Stimulated activated CD4-positive, alpha-beta T cell treated with anti-CD3 and anti-CD28 coated beads, Interleukin-2, amount 100 ng/mL, for 4 hours (primary cell): ENCODE measurements around the gene ITGB4.
A peak's percentile ranks its signal among the peaks of the same experiment; 100 is the strongest.

Experiments used
- DNase-seq: peaks from one replicate; pipeline ENCODE4 v3.0.0-alpha.2; 2020; ENCODE audit warnings: low read depth

Gene ITGB4

GRCh38 chr17:75731716-75732498, 10.6 kb downstream of the ITGB4 start:
- DNase-seq, result no peak

GRCh38 chr17:75733471-75733870, 12.2 kb downstream of the ITGB4 start:
- no peak for DNase-seq

- no peak for DNase-seq
These were observed 13.5 kb downstream of the ITGB4 start for GRCh38 chr17:75734674-75735294.

- DNase-seq, result no peak
These were observed 15.0 kb downstream of the ITGB4 start for GRCh38 chr17:75736173-75736835.

- DNase-seq, result no peak
These were observed 16.1 kb downstream of the ITGB4 start for GRCh38 chr17:75737133-75737962.

GRCh38 chr17:75738218-75738802, 17.1 kb downstream of the ITGB4 start:
- no peak for DNase-seq

GRCh38 chr17:75739174-75739573, 17.9 kb downstream of the ITGB4 start:
- DNase-seq, result no peak

- DNase-seq, result no peak
These were observed 18.5 kb downstream of the ITGB4 start for GRCh38 chr17:75739801-75740200.

GRCh38 chr17:75740215-75740614, 19.0 kb downstream of the ITGB4 start:
- no peak for DNase-seq

- no peak for DNase-seq
These were observed 19.4 kb downstream of the ITGB4 start for GRCh38 chr17:75740631-75741077.

GRCh38 chr17:75742337-75742736, 21.1 kb downstream of the ITGB4 start:
- no peak for DNase-seq

- no peak for DNase-seq
These were observed 22.5 kb downstream of the ITGB4 start for GRCh38 chr17:75743625-75744206.

GRCh38 chr17:75748706-75749105, 27.4 kb downstream of the ITGB4 start:
- no peak for DNase-seq

GRCh38 chr17:75749545-75750389, 28.5 kb downstream of the ITGB4 start:
- peak; percentile 80 for DNase-seq

GRCh38 chr17:75750661-75751423, 29.6 kb downstream of the ITGB4 start:
- no peak for DNase-seq

GRCh38 chr17:75751676-75752404, 30.6 kb downstream of the ITGB4 start:
- DNase-seq, result no peak

- no peak for DNase-seq
These were observed 31.1 kb downstream of the ITGB4 start for GRCh38 chr17:75752405-75752709.

- DNase-seq, result no peak
These were observed 31.7 kb downstream of the ITGB4 start for GRCh38 chr17:75752802-75753513.
